Measurements from ENCODE around the gene SLC25A1.

The SLC25A1 gene
- long read RNA-seq, donor 1, transcript SLC25A1-201 (9 exons, 1,648 nt), result major isoform, 25 of 28 reads
- long read RNA-seq, donor 1, partial matches to known transcripts, result 0 of 28 reads
- long read RNA-seq, donor 1, other reads (novel, unspliced or antisense), result 0 of 28 reads
- long read RNA-seq, donor 2, transcript SLC25A1-201 (9 exons, 1,648 nt), result major isoform, 39 of 52 reads
- long read RNA-seq, donor 2, partial matches to known transcripts, result 8 of 52 reads
- long read RNA-seq, donor 2, other reads (novel, unspliced or antisense), result 0 of 52 reads
- long read RNA-seq, donor 3, transcript SLC25A1-201 (9 exons, 1,648 nt), result major isoform, 15 of 24 reads
- long read RNA-seq, donor 3, partial matches to known transcripts, result 6 of 24 reads
- long read RNA-seq, donor 3, other reads (novel, unspliced or antisense), result 0 of 24 reads
- long read RNA-seq, donor 4, transcript SLC25A1-201 (9 exons, 1,648 nt), result major isoform, 18 of 20 reads
- long read RNA-seq, donor 4, partial matches to known transcripts, result 0 of 20 reads
- long read RNA-seq, donor 4, other reads (novel, unspliced or antisense), result 0 of 20 reads
- long read RNA-seq, donor 5, transcript SLC25A1-201 (9 exons, 1,648 nt), result major isoform, 39 of 42 reads
- long read RNA-seq, donor 5, partial matches to known transcripts, result 0 of 42 reads
- long read RNA-seq, donor 5, other reads (novel, unspliced or antisense), result 0 of 42 reads
- long read RNA-seq, donor 6, transcript SLC25A1-201 (9 exons, 1,648 nt), result major isoform, 27 of 57 reads
- long read RNA-seq, donor 6, partial matches to known transcripts, result 26 of 57 reads
- long read RNA-seq, donor 6, other reads (novel, unspliced or antisense), result 0 of 57 reads
- long read RNA-seq, donor 7, transcript SLC25A1-201 (9 exons, 1,648 nt), result major isoform, 63 of 71 reads
- long read RNA-seq, donor 7, partial matches to known transcripts, result 7 of 71 reads
- long read RNA-seq, donor 7, other reads (novel, unspliced or antisense), result 0 of 71 reads
- long read RNA-seq, donor 8, transcript SLC25A1-201 (9 exons, 1,648 nt), result major isoform, 30 of 40 reads
- long read RNA-seq, donor 8, partial matches to known transcripts, result 9 of 40 reads
- long read RNA-seq, donor 8, other reads (novel, unspliced or antisense), result 0 of 40 reads

DNA sequence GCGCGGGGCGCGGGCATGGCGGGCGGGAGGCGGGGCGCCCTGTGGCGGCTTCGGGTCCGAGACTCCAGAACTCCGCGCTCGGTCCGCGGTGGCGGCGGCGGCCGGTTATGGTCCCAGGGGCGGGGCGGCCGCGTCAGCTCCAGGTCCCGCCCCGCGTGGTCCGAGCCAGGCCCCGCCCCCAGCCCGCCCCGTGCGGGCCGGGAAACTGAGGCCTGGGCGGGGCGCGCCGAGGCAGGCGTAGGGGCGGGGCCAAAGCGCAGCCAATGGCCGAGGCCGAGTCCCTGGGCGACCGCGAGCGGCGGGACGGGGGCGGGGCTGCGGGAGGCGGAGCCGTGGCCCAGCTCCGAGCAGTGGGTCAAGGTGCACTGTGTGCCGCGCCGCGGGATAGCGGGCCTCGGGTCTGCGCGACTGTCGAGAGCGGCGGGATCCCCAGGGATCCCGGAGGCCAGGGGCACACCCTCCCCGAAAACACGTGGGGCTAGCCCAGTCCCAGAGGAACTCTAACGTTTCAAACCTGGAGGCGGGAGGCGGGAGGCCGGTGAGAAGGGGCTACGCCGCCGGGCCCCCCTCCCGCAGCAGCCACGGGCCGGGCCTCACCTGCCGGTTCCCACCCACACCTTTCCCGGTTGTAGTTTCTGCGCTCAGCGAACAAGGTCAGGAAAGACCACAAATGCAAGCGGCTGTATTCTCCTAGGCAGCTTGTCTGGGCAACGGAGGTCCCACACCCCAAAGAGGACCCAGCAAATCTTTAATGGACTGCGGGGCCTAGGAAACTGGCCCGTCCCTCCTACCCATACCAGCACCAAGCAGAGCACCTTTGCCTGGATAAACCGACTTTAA lies at the start of gene SLC25A1:
TSS of gene SLC25A1 (minus strand) at position 80 of the 840 bp plus-strand sequence. CDS start at position 17, 63 bp downstream.
- DNase-seq, result peak; percentile 86

DNA sequence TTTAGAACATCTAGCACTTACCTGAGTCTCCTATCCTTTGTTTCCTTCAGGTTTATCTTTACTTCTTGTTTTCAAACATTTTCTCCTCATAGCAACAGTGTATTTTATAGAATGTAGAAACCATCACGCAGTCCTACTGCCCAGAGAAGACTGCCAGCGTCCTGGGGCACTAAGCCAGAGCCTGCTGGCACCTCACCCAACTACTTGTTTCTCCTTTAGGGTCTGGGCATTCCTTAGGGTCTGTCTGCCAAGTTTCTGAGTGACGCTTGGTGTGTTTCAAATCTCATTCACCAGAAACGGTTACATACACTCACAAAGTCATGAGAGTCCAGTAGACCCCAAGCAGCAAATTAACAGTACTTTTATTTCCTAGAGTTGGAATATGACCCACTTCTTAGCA lies 49.6 kb upstream of the SLC25A1 start:
- no peak for DNase-seq

DNA sequence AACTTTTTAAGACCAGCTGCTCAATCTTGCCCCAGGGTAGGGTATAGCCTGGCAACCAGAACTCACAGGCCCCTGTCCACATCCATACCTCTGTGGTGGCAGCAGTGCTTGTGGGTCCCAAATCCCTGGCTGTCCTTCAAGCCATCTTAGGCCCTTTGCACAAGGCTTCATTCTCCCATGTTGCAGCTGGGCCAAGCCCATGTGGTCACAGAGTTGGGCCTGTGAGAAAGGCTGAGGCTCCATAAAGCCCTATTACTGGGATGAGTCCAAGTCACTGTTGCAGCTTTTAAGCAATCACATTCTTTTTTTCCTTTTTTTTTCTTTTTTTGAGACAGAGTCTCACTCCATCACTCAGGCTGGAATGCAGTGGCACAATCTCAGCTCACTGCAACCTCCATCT lies 47.9 kb upstream of the SLC25A1 start:
- DNase-seq, result no peak

- no peak for DNase-seq
These were observed 47.0 kb upstream of the SLC25A1 start for GRCh38 chr22:19225560-19225959.

DNA sequence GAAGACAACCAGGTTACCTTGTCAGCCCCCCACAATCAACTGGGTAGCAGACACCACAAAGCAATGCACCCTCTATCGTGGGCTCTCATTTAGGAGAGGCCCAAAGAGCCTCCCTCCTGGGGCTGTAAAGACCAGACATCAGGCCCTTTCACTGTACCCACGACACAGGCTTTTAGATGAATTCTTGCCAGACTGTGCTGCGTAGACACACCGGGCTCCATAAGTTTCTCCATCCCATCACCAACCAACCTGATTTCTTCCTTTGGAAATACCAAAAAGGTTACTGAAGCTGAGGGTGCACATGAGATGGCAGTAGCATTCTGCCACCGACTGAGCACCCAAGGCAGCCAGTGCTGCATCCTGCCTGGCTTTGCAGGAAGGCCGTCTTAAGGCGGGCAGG lies 46.4 kb upstream of the SLC25A1 start:
- DNase-seq, result no peak

DNA sequence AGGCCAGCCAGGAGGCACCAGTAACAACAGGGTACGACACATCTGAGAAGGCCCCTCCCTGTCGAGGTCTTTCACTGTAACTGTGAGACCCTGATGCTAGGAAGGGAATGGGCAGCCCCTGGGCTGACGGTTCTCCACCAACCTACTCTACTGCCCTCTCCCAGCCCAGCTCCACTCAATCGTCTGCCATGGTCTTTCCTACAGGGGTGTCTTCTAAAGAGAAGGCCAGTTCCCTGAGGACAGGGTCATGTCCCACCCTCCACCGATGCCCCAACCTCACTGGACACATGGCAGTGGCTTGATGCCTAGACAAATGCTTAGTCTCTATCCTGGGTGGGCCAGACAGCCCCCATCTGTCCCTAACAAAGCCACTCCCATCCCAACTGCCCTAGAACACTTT lies 46.0 kb upstream of the SLC25A1 start:
- DNase-seq, result no peak

DNA sequence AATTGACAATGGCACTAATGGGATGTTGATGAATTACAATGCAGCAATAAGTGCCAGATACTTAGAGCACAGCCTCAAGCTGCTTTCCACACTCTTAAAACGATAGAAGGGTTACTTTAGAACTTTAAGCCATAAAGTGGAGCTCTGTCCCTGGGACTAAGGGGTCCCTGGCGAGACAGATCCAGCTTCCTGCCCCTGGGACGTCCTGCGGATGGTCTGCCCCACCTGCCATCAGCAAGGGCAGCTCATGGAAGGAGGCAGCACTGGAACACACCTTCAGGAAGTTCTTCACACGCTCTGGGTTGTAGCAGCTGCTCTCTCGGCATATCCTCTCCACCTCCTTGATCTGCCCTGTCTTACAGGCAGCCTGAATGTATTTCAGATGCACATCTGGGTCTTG lies 45.1 kb upstream of the SLC25A1 start:
- DNase-seq, result no peak

- DNase-seq, result no peak
These were observed 44.6 kb upstream of the SLC25A1 start for GRCh38 chr22:19223110-19223509.

- no peak for DNase-seq
These were observed 43.9 kb upstream of the SLC25A1 start for GRCh38 chr22:19222242-19223005.

DNA sequence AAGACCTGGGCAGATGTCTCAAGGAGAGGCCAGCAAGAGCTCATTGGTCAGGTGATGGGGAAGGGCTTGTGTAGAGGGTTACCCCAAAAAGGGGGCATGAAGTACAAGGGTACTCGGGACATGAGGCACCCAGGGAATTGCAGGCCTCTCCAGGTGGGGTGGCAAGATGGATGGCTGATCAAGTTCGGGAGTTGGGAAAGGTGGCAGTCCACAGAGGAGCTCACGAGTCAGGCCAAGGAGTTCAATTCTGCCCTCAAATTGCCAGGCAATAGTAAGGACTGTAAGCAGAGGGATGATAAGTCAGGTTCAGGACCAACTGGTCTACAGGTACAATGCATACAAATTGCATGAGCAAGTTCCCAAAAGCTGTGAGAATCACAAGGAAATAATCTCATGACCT lies 42.3 kb upstream of the SLC25A1 start:
- no peak for DNase-seq

GRCh38 chr22:19218541-19219233 lies 40.2 kb upstream of the SLC25A1 start:
- DNase-seq, result no peak

DNA sequence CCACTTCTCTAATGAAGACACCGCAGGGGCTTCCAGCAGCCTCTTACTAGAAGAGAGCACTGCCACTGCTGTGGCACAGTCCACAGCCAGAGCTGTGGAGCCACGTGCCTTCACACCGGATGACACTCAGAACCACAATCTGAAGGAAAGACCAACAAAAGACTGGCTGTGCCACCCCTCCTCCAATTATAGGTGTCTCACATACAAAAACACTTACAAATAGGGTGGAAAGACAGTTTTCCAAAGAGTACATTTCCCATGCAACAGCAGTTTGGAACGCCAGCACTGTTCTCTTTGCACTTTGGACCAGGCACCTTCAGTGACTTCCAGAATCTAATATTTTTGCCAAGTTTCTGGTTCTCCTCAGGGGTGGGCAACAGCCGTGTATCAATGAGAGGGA lies 38.0 kb upstream of the SLC25A1 start:
- DNase-seq, result no peak

DNA sequence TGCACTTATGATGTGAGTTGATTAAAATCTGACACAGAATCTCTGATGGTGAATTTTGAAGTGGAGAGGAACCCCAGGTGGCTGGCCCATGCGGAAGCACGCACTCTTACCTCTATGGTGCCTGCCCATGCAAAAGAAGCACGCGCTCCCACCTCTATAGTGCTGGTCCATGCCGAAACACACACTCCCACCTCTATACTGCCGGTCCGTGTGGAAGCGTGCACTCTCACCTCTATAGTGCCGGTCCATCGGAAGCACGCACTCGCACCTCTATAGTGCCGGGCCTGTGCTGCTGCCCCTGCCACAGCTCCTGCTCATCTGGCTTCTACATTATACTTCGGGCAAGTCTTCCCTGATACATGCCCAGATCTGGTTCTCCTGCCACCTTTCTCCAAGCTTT lies 36.8 kb upstream of the SLC25A1 start:
- DNase-seq, result no peak

GRCh38 chr22:19214078-19214473 lies 35.5 kb upstream of the SLC25A1 start:
- DNase-seq, result no peak

DNA sequence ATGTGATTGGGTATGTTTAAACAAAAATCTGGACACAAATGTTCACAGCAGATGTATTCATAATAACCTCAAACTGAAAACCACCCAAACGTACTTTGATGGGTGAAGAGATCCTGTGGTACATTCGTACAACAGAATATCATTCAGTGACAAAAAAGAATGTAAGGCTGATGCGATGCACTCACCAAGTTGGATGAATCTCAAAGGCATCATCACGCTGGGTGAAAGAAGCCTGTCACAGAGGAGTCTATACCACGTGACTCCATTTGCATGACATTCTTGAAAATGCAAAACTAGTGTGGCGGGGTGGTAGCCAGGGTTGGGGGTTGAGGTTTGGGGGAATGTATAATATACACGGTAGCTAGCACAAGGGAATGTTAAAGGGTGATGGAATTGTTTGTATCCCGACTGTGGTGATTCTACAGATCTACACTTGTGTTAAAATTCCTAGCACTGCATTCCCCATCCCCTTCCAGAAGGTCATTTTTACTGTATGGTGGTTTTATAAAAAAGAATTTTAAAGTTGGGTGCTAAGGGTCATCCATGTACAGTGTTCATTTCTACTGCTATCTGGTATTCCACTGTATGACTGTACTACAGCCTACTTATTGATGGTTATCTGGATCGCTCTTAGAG lies 35.0 kb upstream of the SLC25A1 start:
- no peak for DNase-seq

- DNase-seq, result no peak
These were observed 34.5 kb upstream of the SLC25A1 start for GRCh38 chr22:19213001-19213400.

GRCh38 chr22:19212302-19212870 lies 33.9 kb upstream of the SLC25A1 start:
- no peak for DNase-seq

GRCh38 chr22:19210188-19210587 lies 31.7 kb upstream of the SLC25A1 start:
- no peak for DNase-seq

DNA sequence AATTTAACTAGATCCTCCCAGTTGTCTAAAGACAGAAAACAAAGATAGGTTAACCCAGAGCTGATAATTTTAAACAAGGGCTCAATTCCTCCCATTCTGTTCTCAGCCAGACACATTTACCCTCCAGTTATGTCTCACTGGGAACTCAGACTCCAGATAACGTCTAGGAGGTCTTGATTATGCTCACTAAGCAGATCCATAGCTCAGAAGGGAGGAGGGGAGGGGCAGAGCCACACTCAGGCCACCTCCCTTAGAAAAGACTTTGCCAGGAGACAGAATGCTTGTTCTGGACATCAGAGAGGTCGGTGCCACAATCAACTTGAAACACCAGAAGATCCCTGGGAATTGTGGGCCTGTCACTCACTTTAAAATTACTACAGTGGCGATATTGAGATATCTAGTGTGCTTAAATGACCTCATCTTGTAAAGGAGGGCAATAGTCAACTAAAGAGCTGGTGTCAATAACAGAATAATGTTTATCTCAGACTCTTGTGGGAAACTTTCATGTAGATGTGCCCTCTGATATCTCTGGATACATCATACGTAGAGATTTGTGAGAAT lies 29.8 kb upstream of the SLC25A1 start:
- no peak for DNase-seq
